GM23248 (cell line): Measurements from ENCODE around the gene PRMT1. TPM values are rescaled to one million over a fixed set of nuclear protein-coding genes. Genes with fewer than 3 reads are reported as not detected.
A peak's percentile ranks its signal among the peaks of the same experiment; 100 is the strongest.

Source experiments
- DNase-seq: peaks from one replicate; pipeline ENCODE4 v3.0.0-alpha.2; 2015
- H2AFZ ChIP-seq: fragments of 200-600 bp; sonication (generic); 2 replicates; pipeline ENCODE4 v1.6.1; 2016; ENCODE audit warnings: antibody characterized with exemption
- H3F3A ChIP-seq: fragments of 200-600 bp; sonication (generic); 2 replicates; pipeline ENCODE4 v1.6.1; 2016; ENCODE audit warnings: mild to moderate bottlenecking, antibody characterized with exemption, mixed run types; ENCODE audit not compliant: insufficient read depth
- H3K27ac ChIP-seq: fragments of 200-600 bp; sonication (generic); 2 replicates; pipeline ENCODE4 v1.5.1; 2016; ENCODE audit warnings: mild to moderate bottlenecking
- H3K27me3 ChIP-seq: fragments of 200-600 bp; sonication (generic); replicated peaks from 2 replicates; pipeline ENCODE4 v1.6.1; 2016; ENCODE audit warnings: mild to moderate bottlenecking; ENCODE audit not compliant: insufficient read depth
- H3K36me3 ChIP-seq: fragments of 200-600 bp; sonication (generic); 2 replicates; pipeline ENCODE4 v1.6.1; 2016; ENCODE audit warnings: low read depth, mild to moderate bottlenecking
- H3K4me1 ChIP-seq: fragments of 200-600 bp; sonication (generic); 2 replicates; pipeline ENCODE4 v1.6.1; 2016; ENCODE audit warnings: mild to moderate bottlenecking; ENCODE audit not compliant: insufficient read depth
- H3K4me2 ChIP-seq: fragments of 200-600 bp; sonication (generic); one replicate; pipeline ENCODE4 v1.6.1; 2016; ENCODE audit warnings: mild to moderate bottlenecking; ENCODE audit not compliant: unreplicated experiment
- H3K4me3 ChIP-seq: fragments of 200-600 bp; sonication (generic); 2 replicates; pipeline ENCODE4 v1.5.1; 2016; ENCODE audit warnings: mild to moderate bottlenecking
- H3K79me2 ChIP-seq: fragments of 200-600 bp; sonication (generic); 2 replicates; pipeline ENCODE4 v1.6.1; 2016; ENCODE audit warnings: mild to moderate bottlenecking; ENCODE audit not compliant: insufficient read depth
- H3K9ac ChIP-seq: fragments of 200-600 bp; sonication (generic); 2 replicates; pipeline ENCODE4 v1.6.1; 2016; ENCODE audit warnings: mild to moderate bottlenecking
- H3K9me2 ChIP-seq: fragments of 200-600 bp; sonication (generic); 2 replicates; pipeline ENCODE4 v1.6.1; 2016; ENCODE audit warnings: mixed run types, mild to moderate bottlenecking, moderate library complexity; ENCODE audit not compliant: insufficient read depth
- H3K9me3 ChIP-seq: fragments of 200-600 bp; sonication (generic); one replicate; pipeline ENCODE4 v1.6.1; 2017; ENCODE audit warnings: low read depth
- H4K20me1 ChIP-seq: fragments of 200-600 bp; sonication (generic); 2 replicates; pipeline ENCODE4 v1.6.0; 2016; ENCODE audit not compliant: insufficient read depth
- EZH2 ChIP-seq: fragments of 200-600 bp; sonication (generic); IDR thresholded peaks from 2 replicates; pipeline ENCODE4 v1.6.1; 2018; ENCODE audit warnings: antibody characterized with exemption, mild to moderate bottlenecking; ENCODE audit not compliant: insufficient read depth, poor library complexity, severe bottlenecking
- EZH2phosphoT487 ChIP-seq: fragments of 200-600 bp; sonication (generic); IDR thresholded peaks from 2 replicates; pipeline ENCODE4 v1.6.1; 2018; ENCODE audit warnings: antibody characterized with exemption, moderate library complexity, mild to moderate bottlenecking, low read depth; ENCODE audit not compliant: insufficient read depth
- WGBS, 2 experiments: methylation state at CpG; one replicate each; pipeline ENCODE4 v1.1.6; 2015 to 2017; ENCODE audit warnings: low lambda C conversion rate in 2 of 2, low coverage in 1 of 2; ENCODE audit errors: missing lambda C conversion rate in 2 of 2; 5-methylcytosine and 5-hydroxymethylcytosine counted together
- in situ Hi-C: fragments of 300-500 bp; cut with MboI; formaldehyde crosslinking; loops from 2 replicates; pipeline ENCODE4 v1.15.0; 2020
- polyA plus RNA-seq: library from polyadenylated mRNA; unstranded; fragments of >200 nt; fragmentation: Nextera tagmentation; extraction: Ambion mirVana; gene quantifications from 2 replicates; pipeline ENCODE4 v1.2.1, GENCODE V29; 2016
- total RNA-seq: library from RNA; depleted of rRNA; stranded (reverse); fragments of >200 nt; shearing (Covaris generic); gene quantifications from 2 replicates; pipeline ENCODE4 v1.2.3, GENCODE V29; 2014

Gene PRMT1
- total and polyA plus RNA-seq, 2 experiments from 2014 or later, result 164 to 192 TPM

DNA sequence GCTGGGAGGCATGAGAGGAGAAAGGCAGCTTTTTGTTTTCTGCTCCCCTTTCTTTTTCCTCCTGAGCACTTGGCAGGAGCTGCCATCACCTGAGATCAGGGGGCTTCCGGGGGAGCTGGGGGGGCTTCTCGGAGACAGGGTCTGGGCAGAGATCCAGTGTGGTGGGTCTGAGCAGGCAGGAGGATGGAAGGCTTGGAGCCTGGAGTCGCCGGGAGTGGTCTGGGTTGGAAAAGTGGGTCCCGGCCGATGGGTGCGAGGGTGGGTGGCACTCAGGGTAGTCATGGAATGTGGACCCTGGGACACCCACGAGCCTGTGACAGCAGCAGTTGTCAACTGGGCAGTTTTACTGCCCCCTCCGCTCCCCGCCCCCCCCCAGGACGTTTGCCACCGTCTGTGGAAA, 10.1 kb downstream of the PRMT1 start:
- Histone ChIP-seq H3K9ac (no peak overlapping the region), H3K9me2 (no peaks in the 10 kb centered on the region), H3K27ac (no peak overlapping the region), H3K4me3 (no peak overlapping the region), H3K9me3 (no peaks in the 10 kb centered on the region), H3K36me3 (peaks cover 8% of the 10 kb centered on the region; the same call in 1 of the 2 replicates), H3K27me3 (no peaks in the 10 kb centered on the region), H3K79me2 (peaks cover 16% of the 10 kb centered on the region; the same call in 1 of the 2 replicates), H3F3A (0 out of 2 replicates have a peak, but pooled peaks cover 5% of the 10 kb centered on the region), H3K4me2 (no peak overlapping the region), H4K20me1 (no peaks in the 10 kb centered on the region), H2AFZ (no peak overlapping the region), H3K4me1 (0 out of 2 replicates have a peak, but pooled peaks cover 5% of the 10 kb centered on the region)
- TF ChIP-seq EZH2phosphoT487, result no peak
- TF ChIP-seq EZH2, result no peak
- in situ Hi-C loops, result no loop called here
- no peak for DNase-seq
- 82 to 95% methylated on average over 5 to 12 of the region's 12 CpGs for WGBS, 2 experiments

- no peak for DNase-seq
- Histone ChIP-seq H3K9me2 (no peaks in the 10 kb centered on the region), H3K4me2 (no peak overlapping the region), H4K20me1 (no peaks in the 10 kb centered on the region), H3F3A (0 out of 2 replicates have a peak, but pooled peaks cover 5% of the 10 kb centered on the region), H3K4me3 (no peak overlapping the region), H3K9ac (no peak overlapping the region), H3K36me3 (peaks cover 8% of the 10 kb centered on the region; the same call in 1 of the 2 replicates), H3K79me2 (peaks cover 10% of the 10 kb centered on the region; the same call in 1 of the 2 replicates), H3K9me3 (no peaks in the 10 kb centered on the region), H3K27me3 (no peaks in the 10 kb centered on the region), H2AFZ (no peak overlapping the region), H3K27ac (no peak overlapping the region), H3K4me1 (0 out of 2 replicates have a peak, but pooled peaks cover 4% of the 10 kb centered on the region)
- 86 to 89% methylated on average over 22 to 26 of the region's 26 CpGs for WGBS, 2 experiments
- TF ChIP-seq EZH2, result no peak
- no peak for TF ChIP-seq EZH2phosphoT487
- in situ Hi-C loops, result no loop called here
Observed at GRCh38 chr19:49687566-49688316, 10.7 kb downstream of the PRMT1 start.

- no peak overlapping the region for H2AFZ ChIP-seq
- no peaks in the 10 kb centered on the region for H3K9me2 ChIP-seq
- H3K9ac ChIP-seq, result no peak overlapping the region
- peaks cover 6% of the 10 kb centered on the region; the same call in 1 of the 2 replicates for H3K79me2 ChIP-seq
- H3K27ac ChIP-seq, result no peak overlapping the region
- H4K20me1 ChIP-seq, result no peaks in the 10 kb centered on the region
- peaks cover 4% of the 10 kb centered on the region; the same call in 1 of the 2 replicates for H3K36me3 ChIP-seq
- no peak overlapping the region for H3K4me2 ChIP-seq
- in situ Hi-C loops, result no loop called here
- DNase-seq, result no peak
- H3K4me1 ChIP-seq, result 0 out of 2 replicates have a peak, but pooled peaks cover 4% of the 10 kb centered on the region
- no peaks in the 10 kb centered on the region for H3K27me3 ChIP-seq
- no peak overlapping the region for H3K4me3 ChIP-seq
- 0 out of 2 replicates have a peak, but pooled peaks cover 5% of the 10 kb centered on the region for H3F3A ChIP-seq
- WGBS, 2 experiments, result 85 to 86% methylated on average over 12 of the region's 12 CpGs
- H3K9me3 ChIP-seq, result no peaks in the 10 kb centered on the region
- no peak for TF ChIP-seq EZH2
- no peak for TF ChIP-seq EZH2phosphoT487
Observed at GRCh38 chr19:49688531-49689132, 11.6 kb downstream of the PRMT1 start.

DNA sequence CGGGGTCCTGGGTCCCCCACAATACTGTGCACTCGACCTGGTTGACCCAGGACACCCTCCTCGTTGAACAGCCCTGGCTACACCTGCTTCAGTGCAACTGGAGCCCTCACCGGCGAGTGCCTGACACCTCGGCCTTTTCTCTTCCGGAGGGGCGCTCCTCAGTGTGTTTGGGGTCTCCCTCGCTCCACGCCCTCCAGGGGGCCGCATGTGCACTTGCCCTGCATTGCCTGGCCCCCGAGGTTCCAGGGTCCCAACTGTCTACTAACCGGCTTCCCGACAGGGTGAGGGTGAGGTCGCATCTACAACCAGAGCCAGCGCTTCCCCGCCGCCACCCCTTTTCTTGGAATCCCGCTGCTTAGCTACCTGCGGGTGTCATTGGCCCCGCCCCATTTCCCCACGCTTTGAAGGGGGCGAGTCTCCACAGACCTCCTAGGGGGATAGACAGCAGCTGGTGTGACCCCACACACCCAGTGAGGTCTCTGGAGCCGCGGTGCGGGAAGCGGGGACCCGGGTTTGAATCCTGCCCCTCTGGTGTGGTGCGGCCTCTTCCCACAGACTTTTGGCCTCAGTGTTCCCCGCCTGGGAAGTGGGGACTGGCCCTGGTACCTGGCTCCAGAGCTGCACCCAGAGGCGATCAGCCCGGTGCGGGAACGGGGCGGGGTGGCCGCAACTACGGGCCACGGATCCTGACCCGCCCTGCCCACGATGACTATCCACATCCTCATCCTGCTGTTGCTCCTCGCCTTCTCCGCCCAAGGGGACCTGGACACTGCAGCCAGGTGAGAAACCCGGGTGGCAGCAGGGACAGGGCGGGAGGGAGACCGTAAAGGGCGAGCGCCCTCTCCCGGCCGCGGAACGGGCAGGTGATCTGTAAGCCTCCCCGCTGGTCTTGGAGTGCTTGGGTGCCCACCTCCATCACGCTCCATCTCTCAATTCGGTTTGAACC, 12.3 kb downstream of the PRMT1 start, which contains the start of gene ADM5:
TSS of gene ADM5 (plus strand) at position 462 of the 946 bp plus-strand sequence. CDS start at position 706, 244 bp downstream.
- Histone ChIP-seq H2AFZ (peak within 1 kb of the TSS; percentile 94), H3K4me1 (0 out of 2 replicates have a peak, but pooled peaks cover 4% of the 10 kb centered on the region), H3K4me2 (peak within 1 kb of the TSS; percentile 93), H3K79me2 (no peaks in the 10 kb centered on the region), H3F3A (0 out of 2 replicates have a peak, but pooled peaks cover 5% of the 10 kb centered on the region), H3K4me3 (peak within 1 kb of the TSS; percentile 82), H3K27ac (no peak within 1 kb of the TSS), H3K9me3 (no peaks in the 10 kb centered on the region), H3K9ac (peak within 1 kb of the TSS; percentile 57), H4K20me1 (no peaks in the 10 kb centered on the region), H3K9me2 (no peaks in the 10 kb centered on the region), H3K27me3 (no peaks in the 10 kb centered on the region), H3K36me3 (no peaks in the 10 kb centered on the region; the same call in 1 of the 2 replicates)
- in situ Hi-C loops, result no loop called here
- peak; percentile 51 for DNase-seq
- no peak for TF ChIP-seq EZH2
- TF ChIP-seq EZH2phosphoT487, result no peak
- WGBS, 2 experiments, result 34 to 36% methylated on average over 51 to 54 of the region's 54 CpGs
